NCI-H524 treated with DMSO at 0.1 percent for 48 hours (cell line): ENCODE measurements around the gene BTBD3.
A peak's percentile ranks its signal among the peaks of the same experiment; 100 is the strongest.

Experiments
- DNase-seq: peaks from one replicate; lab custom pipeline; 2025; lab: John Stamatoyannopoulos, UW

Gene BTBD3

GRCh38 chr20:11970243-11970836 is 52.6 kb downstream of the BTBD3 start:
- DNase-seq: peak; percentile 67

GRCh38 chr20:11972478-11972877 is 54.8 kb downstream of the BTBD3 start:
- DNase-seq: peak; percentile 37
